Skeletal muscle satellite cell (primary cell): ENCODE measurements around the gene HIVEP3.

Experiments
- H3K27me3 ChIP-seq: 2 replicates; pipeline ENCODE4 v1.7.0; 2013; ENCODE audit warnings: low read length; ENCODE audit not compliant: control insufficient read depth, insufficient read depth
- H3K36me3 ChIP-seq: 2 replicates; pipeline ENCODE4 v1.7.0; 2013; ENCODE audit warnings: mild to moderate bottlenecking, control low read depth, low read length; ENCODE audit not compliant: insufficient read depth
- H3K4me1 ChIP-seq: 2 replicates; pipeline ENCODE4 v1.7.0; 2013; ENCODE audit warnings: low read length; ENCODE audit not compliant: control insufficient read depth, insufficient read depth
- H3K4me2 ChIP-seq: 2 replicates; pipeline ENCODE4 v1.7.0; 2013; ENCODE audit warnings: mild to moderate bottlenecking, low read length
- H3K4me3 ChIP-seq: 2 replicates; pipeline ENCODE4 v1.7.0; 2013; ENCODE audit warnings: low read length
- H3K9ac ChIP-seq: 2 replicates; pipeline ENCODE4 v1.7.0; 2013; ENCODE audit warnings: mild to moderate bottlenecking, low read depth, low read length, moderate library complexity
- H3K9me3 ChIP-seq: replicated peaks from 2 replicates; pipeline ENCODE4 v1.7.0; 2013; ENCODE audit warnings: mild to moderate bottlenecking, control low read depth, low read length

Gene HIVEP3

GRCh38 chr1:41580021-41580420 is 338.7 kb downstream of the HIVEP3 start:
- Histone ChIP-seq H3K36me3 (no peaks in the 10 kb centered on the region), H3K4me2 (no peak overlapping the region), H3K4me3 (no peak overlapping the region), H3K9ac (no peak overlapping the region), H3K27me3 (no peaks in the 10 kb centered on the region), H3K4me1 (no peaks in the 10 kb centered on the region), H3K9me3 (no peaks in the 10 kb centered on the region)

GRCh38 chr1:41578712-41579335 is 339.9 kb downstream of the HIVEP3 start:
- Histone ChIP-seq H3K9me3 (no peaks in the 10 kb centered on the region), H3K4me2 (no peak overlapping the region), H3K4me1 (no peaks in the 10 kb centered on the region), H3K36me3 (no peaks in the 10 kb centered on the region), H3K9ac (no peak overlapping the region), H3K4me3 (no peak overlapping the region), H3K27me3 (no peaks in the 10 kb centered on the region)

GRCh38 chr1:41576620-41577019 is 342.1 kb downstream of the HIVEP3 start:
- H3K4me2 ChIP-seq, result no peak overlapping the region
- no peak overlapping the region for H3K4me3 ChIP-seq
- H3K9ac ChIP-seq, result no peak overlapping the region
- no peaks in the 10 kb centered on the region for H3K4me1 ChIP-seq
- H3K36me3 ChIP-seq, result no peaks in the 10 kb centered on the region
- H3K27me3 ChIP-seq, result no peaks in the 10 kb centered on the region
- H3K9me3 ChIP-seq, result no peaks in the 10 kb centered on the region

GRCh38 chr1:41576206-41576605 is 342.5 kb downstream of the HIVEP3 start:
- no peaks in the 10 kb centered on the region for H3K27me3 ChIP-seq
- no peaks in the 10 kb centered on the region for H3K9me3 ChIP-seq
- no peak overlapping the region for H3K4me2 ChIP-seq

GRCh38 chr1:41574842-41575241 is 343.9 kb downstream of the HIVEP3 start:
- Histone ChIP-seq H3K9ac (no peak overlapping the region), H3K4me3 (no peak overlapping the region), H3K9me3 (no peaks in the 10 kb centered on the region), H3K36me3 (no peaks in the 10 kb centered on the region), H3K4me2 (no peak overlapping the region), H3K27me3 (no peaks in the 10 kb centered on the region), H3K4me1 (no peaks in the 10 kb centered on the region)

More at GRCh38 chr1:41576206-41576605, 342.5 kb downstream of the HIVEP3 start:
- Histone ChIP-seq H3K4me3 (no peak overlapping the region), H3K9ac (no peak overlapping the region), H3K36me3 (no peaks in the 10 kb centered on the region), H3K4me1 (no peaks in the 10 kb centered on the region)

- Histone ChIP-seq H3K4me3 (no peak overlapping the region), H3K4me2 (no peak overlapping the region), H3K9me3 (no peaks in the 10 kb centered on the region), H3K36me3 (no peaks in the 10 kb centered on the region), H3K4me1 (no peaks in the 10 kb centered on the region), H3K27me3 (no peaks in the 10 kb centered on the region), H3K9ac (no peak overlapping the region)
Measured at GRCh38 chr1:41573785-41574713, 344.7 kb downstream of the HIVEP3 start.

GRCh38 chr1:41573194-41573593 is 345.5 kb downstream of the HIVEP3 start:
- Histone ChIP-seq H3K4me2 (no peak overlapping the region), H3K9ac (no peak overlapping the region), H3K36me3 (no peaks in the 10 kb centered on the region), H3K4me1 (no peaks in the 10 kb centered on the region), H3K9me3 (no peaks in the 10 kb centered on the region), H3K4me3 (no peak overlapping the region), H3K27me3 (no peaks in the 10 kb centered on the region)

- Histone ChIP-seq H3K4me3 (no peak overlapping the region), H3K4me1 (no peaks in the 10 kb centered on the region), H3K27me3 (no peaks in the 10 kb centered on the region), H3K36me3 (no peaks in the 10 kb centered on the region), H3K9ac (no peak overlapping the region), H3K9me3 (no peaks in the 10 kb centered on the region), H3K4me2 (no peak overlapping the region)
Measured at GRCh38 chr1:41572224-41572623, 346.5 kb downstream of the HIVEP3 start.

GRCh38 chr1:41571041-41571440 is 347.7 kb downstream of the HIVEP3 start:
- Histone ChIP-seq H3K4me3 (no peak overlapping the region), H3K4me1 (no peaks in the 10 kb centered on the region), H3K9me3 (no peaks in the 10 kb centered on the region), H3K36me3 (no peaks in the 10 kb centered on the region), H3K27me3 (no peaks in the 10 kb centered on the region), H3K4me2 (no peak overlapping the region), H3K9ac (no peak overlapping the region)

- H3K27me3 ChIP-seq, result no peaks in the 10 kb centered on the region
- H3K4me3 ChIP-seq, result no peak overlapping the region
- H3K9ac ChIP-seq, result no peak overlapping the region
- no peaks in the 10 kb centered on the region for H3K4me1 ChIP-seq
- no peaks in the 10 kb centered on the region for H3K9me3 ChIP-seq
- H3K36me3 ChIP-seq, result no peaks in the 10 kb centered on the region
- H3K4me2 ChIP-seq, result no peak overlapping the region
Measured at GRCh38 chr1:41568204-41568603, 350.5 kb downstream of the HIVEP3 start.

GRCh38 chr1:41566969-41567368 is 351.8 kb downstream of the HIVEP3 start:
- Histone ChIP-seq H3K9me3 (no peaks in the 10 kb centered on the region), H3K36me3 (no peaks in the 10 kb centered on the region), H3K9ac (no peak overlapping the region), H3K27me3 (no peaks in the 10 kb centered on the region), H3K4me1 (no peaks in the 10 kb centered on the region), H3K4me2 (no peak overlapping the region), H3K4me3 (no peak overlapping the region)
